Adipocyte (in vitro differentiated cells): Measurements from ENCODE around the gene PLAAT5.
"Not testable (repeated sequence)": the region's sequence is repeated elsewhere in the genome, so short reads cannot be mapped to it uniquely, and the experiment has no call there.

Experiments
- DNase-seq: peaks from one replicate; pipeline ENCODE4 v3.0.0-alpha.2; 2015; ENCODE audit warnings: low read depth
- H3K27me3 ChIP-seq: replicated peaks from 2 replicates; pipeline ENCODE4 v1.7.0; 2013; ENCODE audit warnings: mild to moderate bottlenecking, low read length, moderate library complexity; ENCODE audit not compliant: control insufficient read depth, insufficient read depth
- H3K36me3 ChIP-seq: 2 replicates; pipeline ENCODE4 v1.7.0; 2013; ENCODE audit warnings: low read length, mild to moderate bottlenecking, moderate library complexity; ENCODE audit not compliant: control insufficient read depth, insufficient read depth, severe bottlenecking
- H3K4me1 ChIP-seq: 2 replicates; pipeline ENCODE4 v1.7.0; 2013; ENCODE audit warnings: mild to moderate bottlenecking, low read length, moderate library complexity; ENCODE audit not compliant: control insufficient read depth, insufficient read depth
- H3K4me3 ChIP-seq: 2 replicates; pipeline ENCODE4 v1.7.0; 2013; ENCODE audit warnings: mild to moderate bottlenecking, low read length, moderate library complexity
- H3K9ac ChIP-seq: 2 replicates; pipeline ENCODE4 v1.7.0; 2013; ENCODE audit warnings: mild to moderate bottlenecking, low read length, moderate library complexity
- H3K9me3 ChIP-seq: 2 replicates; pipeline ENCODE4 v1.7.0; 2013; ENCODE audit warnings: mild to moderate bottlenecking, low read length, moderate library complexity; ENCODE audit not compliant: control insufficient read depth

Gene PLAAT5

DNA sequence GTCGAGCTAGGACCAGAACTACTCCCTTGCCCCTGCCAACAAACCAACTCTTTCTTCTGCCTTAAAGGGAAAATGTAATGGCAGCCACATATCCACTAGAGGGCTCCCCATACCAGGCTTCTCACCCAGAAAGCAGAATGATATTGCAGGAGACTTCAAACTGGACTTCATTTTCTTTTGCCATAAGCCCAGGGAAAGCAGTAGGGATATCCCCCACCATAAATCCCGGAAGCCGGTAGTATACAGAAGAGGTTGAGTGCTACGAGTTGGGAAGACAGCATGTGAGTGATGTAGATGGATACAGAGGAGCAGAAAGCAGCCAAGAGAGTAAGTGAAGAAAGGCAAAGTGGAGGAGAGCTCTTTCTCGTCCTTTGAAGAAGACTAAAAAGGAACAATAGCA, 12.1 kb downstream of the PLAAT5 start:
- Histone ChIP-seq H3K27me3 (no peaks in the 10 kb centered on the region), H3K36me3 (peaks cover 31% of the 10 kb centered on the region), H3K9ac (peak overlapping the region; percentile 56), H3K9me3 (peaks cover 24% of the 10 kb centered on the region), H3K4me1 (peaks cover 3% of the 10 kb centered on the region), H3K4me3 (no peak overlapping the region)
- DNase-seq, result peak; percentile 90

- Histone ChIP-seq H3K4me3 (no peak overlapping the region), H3K9ac (no peak overlapping the region)
- no peak for DNase-seq
Measured at GRCh38 chr11:63476618-63477017, 14.3 kb downstream of the PLAAT5 start.

GRCh38 chr11:63472372-63472771, 18.6 kb downstream of the PLAAT5 start:
- no peak for DNase-seq
- H3K27me3 ChIP-seq, result peaks cover 4% of the 10 kb centered on the region
- peaks cover 72% of the 10 kb centered on the region for H3K9me3 ChIP-seq
- H3K4me3 ChIP-seq, result no peak overlapping the region
- peaks cover 46% of the 10 kb centered on the region for H3K36me3 ChIP-seq
- no peaks in the 10 kb centered on the region for H3K4me1 ChIP-seq
- no peak overlapping the region for H3K9ac ChIP-seq

More at GRCh38 chr11:63476618-63477017, 14.3 kb downstream of the PLAAT5 start:
- Histone ChIP-seq H3K9me3 (peaks cover 31% of the 10 kb centered on the region), H3K36me3 (peaks cover 31% of the 10 kb centered on the region), H3K4me1 (peaks cover 3% of the 10 kb centered on the region), H3K27me3 (no peaks in the 10 kb centered on the region)

GRCh38 chr11:63470311-63470710, 20.7 kb downstream of the PLAAT5 start:
- Histone ChIP-seq H3K27me3 (peaks cover 7% of the 10 kb centered on the region), H3K9ac (no peak overlapping the region), H3K36me3 (peaks cover 48% of the 10 kb centered on the region), H3K9me3 (peaks cover 54% of the 10 kb centered on the region), H3K4me3 (no peak overlapping the region), H3K4me1 (no peaks in the 10 kb centered on the region)
- DNase-seq, result no peak

- Histone ChIP-seq H3K4me3 (no peak overlapping the region), H3K9me3 (peaks cover 8% of the 10 kb centered on the region), H3K9ac (no peak overlapping the region), H3K27me3 (peaks cover 8% of the 10 kb centered on the region), H3K36me3 (peaks cover 56% of the 10 kb centered on the region), H3K4me1 (no peaks in the 10 kb centered on the region)
- DNase-seq, result no peak
Measured at GRCh38 chr11:63462137-63462536, 28.8 kb downstream of the PLAAT5 start.

- DNase-seq, result no peak
Measured at GRCh38 chr11:63459586-63459985, 31.4 kb downstream of the PLAAT5 start.

GRCh38 chr11:63448646-63449045, 42.3 kb downstream of the PLAAT5 start:
- Histone ChIP-seq H3K4me1 (peaks cover 6% of the 10 kb centered on the region), H3K27me3 (peaks cover 9% of the 10 kb centered on the region), H3K4me3 (no peak overlapping the region), H3K9me3 (no peaks in the 10 kb centered on the region), H3K9ac (no peak overlapping the region), H3K36me3 (no peaks in the 10 kb centered on the region)
- no peak for DNase-seq

More at GRCh38 chr11:63459586-63459985, 31.4 kb downstream of the PLAAT5 start:
- no peak overlapping the region for H3K9ac ChIP-seq
- no peaks in the 10 kb centered on the region for H3K4me1 ChIP-seq
- H3K4me3 ChIP-seq, result no peak overlapping the region
- peaks cover 8% of the 10 kb centered on the region for H3K9me3 ChIP-seq
- peaks cover 34% of the 10 kb centered on the region for H3K36me3 ChIP-seq
- peaks cover 4% of the 10 kb centered on the region for H3K27me3 ChIP-seq

GRCh38 chr11:63445720-63446119, 45.2 kb downstream of the PLAAT5 start:
- H3K4me1 ChIP-seq, result peaks cover 6% of the 10 kb centered on the region
- no peak for DNase-seq
- no peak overlapping the region for H3K4me3 ChIP-seq
- H3K9me3 ChIP-seq, result no peaks in the 10 kb centered on the region
- H3K9ac ChIP-seq, result no peak overlapping the region
- peaks cover 9% of the 10 kb centered on the region for H3K27me3 ChIP-seq
- H3K36me3 ChIP-seq, result no peaks in the 10 kb centered on the region

GRCh38 chr11:63445118-63445517, 45.8 kb downstream of the PLAAT5 start:
- H3K9ac ChIP-seq, result no peak overlapping the region

GRCh38 chr11:63444160-63444559, 46.8 kb downstream of the PLAAT5 start:
- no peak for DNase-seq
- peaks cover 9% of the 10 kb centered on the region for H3K27me3 ChIP-seq
- no peaks in the 10 kb centered on the region for H3K36me3 ChIP-seq

More at GRCh38 chr11:63445118-63445517, 45.8 kb downstream of the PLAAT5 start:
- Histone ChIP-seq H3K27me3 (peaks cover 9% of the 10 kb centered on the region), H3K36me3 (no peaks in the 10 kb centered on the region), H3K9me3 (no peaks in the 10 kb centered on the region), H3K4me3 (no peak overlapping the region), H3K4me1 (peaks cover 6% of the 10 kb centered on the region)
- no peak for DNase-seq

GRCh38 chr11:63443714-63444113, 47.3 kb downstream of the PLAAT5 start:
- Histone ChIP-seq H3K27me3 (peaks cover 9% of the 10 kb centered on the region), H3K36me3 (no peaks in the 10 kb centered on the region), H3K9ac (no peak overlapping the region), H3K9me3 (no peaks in the 10 kb centered on the region), H3K4me3 (no peak overlapping the region), H3K4me1 (peaks cover 6% of the 10 kb centered on the region)
- no peak for DNase-seq

More at GRCh38 chr11:63444160-63444559, 46.8 kb downstream of the PLAAT5 start:
- Histone ChIP-seq H3K9me3 (no peaks in the 10 kb centered on the region), H3K4me1 (peaks cover 6% of the 10 kb centered on the region), H3K9ac (no peak overlapping the region), H3K4me3 (no peak overlapping the region)

DNA sequence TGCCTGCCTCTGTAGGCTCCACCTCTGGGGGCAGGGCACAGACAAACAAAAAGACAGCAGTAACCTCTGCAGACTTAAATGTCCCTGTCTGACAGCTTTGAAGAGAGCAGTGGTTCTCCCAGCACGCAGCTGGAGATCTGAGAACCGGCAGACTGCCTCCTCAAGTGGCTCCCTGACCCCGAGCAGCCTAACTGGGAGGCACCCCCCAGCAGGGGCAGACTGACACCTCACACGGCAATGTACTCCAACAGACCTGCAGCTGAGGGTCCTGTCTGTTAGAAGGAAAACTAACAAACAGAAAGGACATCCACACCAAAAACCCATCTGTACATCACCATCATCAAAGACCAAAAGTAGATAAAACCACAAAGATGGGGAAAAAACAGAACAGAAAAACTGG, 55.1 kb downstream of the PLAAT5 start:
- H3K36me3 ChIP-seq, H3K9me3 ChIP-seq, H3K4me1 ChIP-seq, H3K4me3 ChIP-seq, H3K9ac ChIP-seq, DNase-seq, H3K27me3 ChIP-seq: not testable (repeated sequence)
